Upper lobe of right lung (tissue), 1 donor: ENCODE results near the gene SPANXN2. TPM values are rescaled to one million over a fixed set of nuclear protein-coding genes. Genes with fewer than 3 reads are reported as not detected.

Source experiments
- ATAC-seq: fragments of 200-7000 bp; cut with Tn5 transposase; one replicate; pipeline ENCODE4 v1.9.1; 2020; ENCODE audit warnings: mild to moderate bottlenecking, moderate library complexity
- DNase-seq: peaks from one replicate; pipeline ENCODE4 v3.0.0-alpha.2; 2020
- H3K27ac ChIP-seq: fragments of 200-600 bp; one replicate; pipeline ENCODE4 v1.8.0; 2022
- H3K27me3 ChIP-seq: fragments of 200-600 bp; one replicate; pipeline ENCODE4 v1.8.0; 2022; ENCODE audit warnings: mild to moderate bottlenecking
- H3K36me3 ChIP-seq: fragments of 200-600 bp; one replicate; pipeline ENCODE4 v1.8.0; 2022
- H3K4me1 ChIP-seq: fragments of 200-600 bp; one replicate; pipeline ENCODE4 v1.8.0; 2022
- H3K4me3 ChIP-seq: fragments of 200-600 bp; one replicate; pipeline ENCODE4 v1.8.0; 2022; ENCODE audit warnings: mild to moderate bottlenecking
- H3K9me3 ChIP-seq: fragments of 200-600 bp; one replicate; pipeline ENCODE4 v1.8.0; 2022
- CTCF ChIP-seq: fragments of 200-600 bp; IDR thresholded peaks from one replicate; pipeline ENCODE4 v1.8.0; 2022; ENCODE audit warnings: antibody characterized with exemption
- intact Hi-C: fragments of 100-400 bp; cut with DNase I; formaldehyde crosslinking; loops from one replicate; pipeline ENCODE4 v1.11.0; 2022
- total RNA-seq: library from RNA; stranded (reverse); fragmentation: NEBNext Ultra II Directional; extraction: Animal tissue kit (Norgen Biotek cat#: 25700); gene quantifications from one replicate; pipeline ENCODE4 v1.2.1, GENCODE V29; 2021
- donor health status: DM: no; HTN: yes; CAD: no; lungs with severe emphysema.

The SPANXN2 gene
- total RNA-seq, 1 donor from 2014 or later = not detected

- DNase-seq (no peak), ATAC-seq (no peak)
- intact Hi-C loops = no loop called here
- no peak for TF ChIP-seq CTCF
- Histone ChIP-seq H3K27ac (no peak overlapping the region), H3K4me1 (no peaks in the 10 kb centered on the region), H3K36me3 (no peaks in the 10 kb centered on the region), H3K4me3 (no peak overlapping the region), H3K9me3 (no peaks in the 10 kb centered on the region), H3K27me3 (no peaks in the 10 kb centered on the region)
Measured at GRCh38 chrX:143726296-143726695, 5.7 kb upstream of the SPANXN2 start.

- Histone ChIP-seq H3K4me3 (no peak overlapping the region), H3K9me3 (no peaks in the 10 kb centered on the region), H3K4me1 (no peaks in the 10 kb centered on the region), H3K36me3 (no peaks in the 10 kb centered on the region), H3K27ac (no peak overlapping the region), H3K27me3 (no peaks in the 10 kb centered on the region)
- DNase-seq (no peak), ATAC-seq (no peak)
- intact Hi-C loops = no loop called here
- no peak for TF ChIP-seq CTCF
Measured at GRCh38 chrX:143701460-143701859, 19.1 kb downstream of the SPANXN2 start.

GRCh38 chrX:143694885-143695284 lies 25.7 kb downstream of the SPANXN2 start:
- no peak for TF ChIP-seq CTCF
- ATAC-seq (no peak), DNase-seq (no peak)
- Histone ChIP-seq H3K4me1 (no peaks in the 10 kb centered on the region), H3K9me3 (no peaks in the 10 kb centered on the region), H3K27me3 (no peaks in the 10 kb centered on the region), H3K4me3 (no peak overlapping the region), H3K36me3 (no peaks in the 10 kb centered on the region), H3K27ac (no peak overlapping the region)
- intact Hi-C loops = no loop called here

GRCh38 chrX:143683486-143683885 lies 37.1 kb downstream of the SPANXN2 start:
- DNase-seq = no peak
- intact Hi-C loops = no loop called here
- TF ChIP-seq CTCF = no peak

GRCh38 chrX:143674926-143675325 lies 45.6 kb downstream of the SPANXN2 start:
- TF ChIP-seq CTCF = no peak
- no peak for ATAC-seq

More at GRCh38 chrX:143683486-143683885, 37.1 kb downstream of the SPANXN2 start:
- no peak for ATAC-seq
- Histone ChIP-seq H3K4me1 (no peaks in the 10 kb centered on the region), H3K36me3 (no peaks in the 10 kb centered on the region), H3K9me3 (no peaks in the 10 kb centered on the region), H3K27me3 (no peaks in the 10 kb centered on the region), H3K27ac (no peak overlapping the region), H3K4me3 (no peak overlapping the region)

GRCh38 chrX:143669395-143669794 lies 51.2 kb downstream of the SPANXN2 start:
- H3K4me3 ChIP-seq = no peak overlapping the region
- DNase-seq (no peak), ATAC-seq (no peak)
- H3K27me3 ChIP-seq = no peaks in the 10 kb centered on the region
- no peaks in the 10 kb centered on the region for H3K4me1 ChIP-seq
- TF ChIP-seq CTCF = no peak
- no peak overlapping the region for H3K27ac ChIP-seq
- intact Hi-C loops = no loop called here
- H3K9me3 ChIP-seq = no peaks in the 10 kb centered on the region
- no peaks in the 10 kb centered on the region for H3K36me3 ChIP-seq

More at GRCh38 chrX:143674926-143675325, 45.6 kb downstream of the SPANXN2 start:
- no peaks in the 10 kb centered on the region for H3K4me1 ChIP-seq
- no peak overlapping the region for H3K4me3 ChIP-seq
- no peaks in the 10 kb centered on the region for H3K36me3 ChIP-seq
- no peaks in the 10 kb centered on the region for H3K9me3 ChIP-seq
- no peaks in the 10 kb centered on the region for H3K27me3 ChIP-seq
- DNase-seq = no peak
- intact Hi-C loops = no loop called here
- H3K27ac ChIP-seq = no peak overlapping the region
